ENCODE data around the gene PREX1.

DNA sequence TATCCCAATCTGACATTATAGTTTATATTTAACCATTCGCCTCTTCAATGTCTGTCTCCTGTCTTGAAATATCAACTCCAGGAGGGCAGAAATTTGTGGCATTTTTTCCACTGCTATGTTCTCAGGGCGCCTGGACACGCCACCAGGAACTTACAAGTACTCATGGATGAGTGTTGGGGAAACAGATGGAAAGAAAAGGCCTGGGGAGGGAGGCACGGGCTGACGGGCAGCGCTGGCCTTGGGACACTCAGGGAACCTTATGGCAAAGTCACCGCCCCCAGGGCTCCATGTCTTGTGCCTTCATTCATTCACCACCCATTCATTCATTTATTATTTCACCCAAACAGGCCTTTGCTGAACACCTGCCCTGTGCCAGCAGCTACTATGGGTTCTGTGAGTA lies 222.9 kb downstream of the PREX1 start:
- TF ChIP-seq CTCF (conservative IDR thresholded peaks at IDR 0.05 in 1 of 2, IDR thresholded peaks at IDR 0.05 in 1 of 2; ENCODE audit: low read depth in 1 of 2, low read length in 2 of 2): no peak
- TF ChIP-seq EZH2 (IDR thresholded peaks at IDR 0.05; ENCODE audit: low read length, missing control alignments): no peak

All from fibroblast of lung (primary cell).